ENCODE data around the gene CIITA.

DNA sequence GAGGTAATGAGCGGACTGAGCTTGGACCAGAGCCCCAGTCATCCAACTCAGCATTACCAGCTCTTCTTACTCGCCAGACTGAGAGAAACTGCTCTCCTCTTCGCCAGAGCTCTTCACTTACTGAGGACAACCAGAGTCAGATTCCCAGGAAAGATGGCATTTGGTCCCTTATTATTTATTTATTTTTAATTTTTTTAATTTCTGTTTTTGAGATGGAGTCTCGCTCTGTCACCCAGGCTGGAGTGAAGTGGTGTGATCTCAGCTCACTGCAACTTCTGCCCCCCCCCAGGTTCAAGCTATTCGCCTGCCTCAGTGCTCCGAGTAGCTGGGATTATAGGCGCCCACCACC is 42.0 kb downstream of the CIITA start:
- TF ChIP-seq, protein P1, sequence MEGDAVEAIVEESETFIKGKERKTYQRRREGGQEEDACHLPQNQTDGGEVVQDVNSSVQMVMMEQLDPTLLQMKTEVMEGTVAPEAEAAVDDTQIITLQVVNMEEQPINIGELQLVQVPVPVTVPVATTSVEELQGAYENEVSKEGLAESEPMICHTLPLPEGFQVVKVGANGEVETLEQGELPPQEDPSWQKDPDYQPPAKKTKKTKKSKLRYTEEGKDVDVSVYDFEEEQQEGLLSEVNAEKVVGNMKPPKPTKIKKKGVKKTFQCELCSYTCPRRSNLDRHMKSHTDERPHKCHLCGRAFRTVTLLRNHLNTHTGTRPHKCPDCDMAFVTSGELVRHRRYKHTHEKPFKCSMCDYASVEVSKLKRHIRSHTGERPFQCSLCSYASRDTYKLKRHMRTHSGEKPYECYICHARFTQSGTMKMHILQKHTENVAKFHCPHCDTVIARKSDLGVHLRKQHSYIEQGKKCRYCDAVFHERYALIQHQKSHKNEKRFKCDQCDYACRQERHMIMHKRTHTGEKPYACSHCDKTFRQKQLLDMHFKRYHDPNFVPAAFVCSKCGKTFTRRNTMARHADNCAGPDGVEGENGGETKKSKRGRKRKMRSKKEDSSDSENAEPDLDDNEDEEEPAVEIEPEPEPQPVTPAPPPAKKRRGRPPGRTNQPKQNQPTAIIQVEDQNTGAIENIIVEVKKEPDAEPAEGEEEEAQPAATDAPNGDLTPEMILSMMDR (IDR thresholded peaks at IDR 0.05): no peak
- no peak for TF ChIP-seq POLR2AphosphoS5 (IDR thresholded peaks at IDR 0.05)
